Measurements from ENCODE around the gene LAYN.

LAYN gene

GRCh38 chr11:111598559-111598958 lies 58.0 kb downstream of the LAYN start:
- DNase-seq = no peak

GRCh38 chr11:111601636-111601978 lies 61.1 kb downstream of the LAYN start:
- no peak for DNase-seq

GRCh38 chr11:111601979-111602864 lies 61.7 kb downstream of the LAYN start, which contains the start of gene SIK2:
SIK2 (plus strand) TSS chr11:111602449; CDS start chr11:111602564, 115 bp downstream.
- peak; percentile 96 for DNase-seq

GRCh38 chr11:111602865-111603610 lies 62.5 kb downstream of the LAYN start:
- DNase-seq = no peak

- no peak for DNase-seq
Observed at GRCh38 chr11:111603611-111604130, 63.2 kb downstream of the LAYN start.

- peak; percentile 61 for DNase-seq
Observed at GRCh38 chr11:111604392-111605009, 64.0 kb downstream of the LAYN start.

DNA sequence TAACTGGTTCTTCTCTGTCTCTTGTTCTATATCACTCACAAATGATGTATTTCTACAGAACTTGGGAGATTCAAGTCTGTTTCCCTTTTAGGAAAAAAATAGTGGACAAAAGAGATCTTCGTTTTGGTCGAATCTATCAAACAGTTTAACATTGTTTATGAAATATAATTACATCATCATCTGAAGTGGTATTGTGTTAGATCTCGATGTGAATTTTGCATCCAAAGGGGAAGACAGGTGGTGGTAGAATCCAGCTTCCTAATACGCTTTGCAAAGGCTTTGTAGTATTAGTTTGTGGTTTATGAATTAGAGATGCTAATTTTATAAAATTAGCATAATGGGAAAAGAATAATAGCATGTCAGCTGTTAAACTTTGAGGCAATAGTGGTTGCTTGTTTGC lies 65.2 kb downstream of the LAYN start:
- DNase-seq = no peak

DNA sequence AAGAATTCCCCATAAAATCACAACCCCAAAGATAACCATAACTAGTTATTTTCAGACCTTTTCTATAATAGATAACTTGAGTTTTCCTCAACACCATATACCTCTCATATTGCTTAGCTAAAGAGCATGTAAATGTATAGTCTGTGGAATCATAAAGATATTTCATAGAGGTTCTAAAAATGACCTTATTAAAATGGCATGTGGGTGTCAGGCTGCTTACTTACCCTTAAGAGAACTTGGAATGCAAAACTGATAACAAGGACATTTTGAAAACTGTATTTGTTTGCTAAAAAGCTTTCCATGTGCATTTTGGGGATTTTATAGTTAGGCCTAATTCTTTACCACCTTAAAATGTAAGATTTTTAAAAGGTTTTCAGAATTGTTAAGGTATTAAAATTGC lies 66.5 kb downstream of the LAYN start:
- no peak for DNase-seq

- no peak for DNase-seq
Observed at GRCh38 chr11:111607751-111608150, 67.2 kb downstream of the LAYN start.
